Ishikawa (cell line): ENCODE data around the gene RHOU.

Source experiments
- CEBPB ChIP-seq: IDR thresholded peaks from 2 replicates; pipeline ENCODE4 v1.6.1; 2012
- EGR1 ChIP-seq: IDR thresholded peaks from 2 replicates; pipeline ENCODE4 v1.6.1; 2012
- EP300 ChIP-seq: IDR thresholded peaks from 2 replicates; pipeline ENCODE4 v1.6.1; 2012; ENCODE audit warnings: borderline replicate concordance
- FOXM1 ChIP-seq: IDR thresholded peaks from 2 replicates; pipeline ENCODE4 v1.6.1; 2012; ENCODE audit warnings: low read depth, borderline replicate concordance
- MAX ChIP-seq: IDR thresholded peaks from 2 replicates; pipeline ENCODE4 v1.6.1; 2012
- NFIC ChIP-seq: IDR thresholded peaks from 2 replicates; pipeline ENCODE4 v1.6.1; 2012
- RAD21 ChIP-seq: IDR thresholded peaks from 2 replicates; pipeline ENCODE4 v1.6.1; 2012; ENCODE audit warnings: low read depth
- REST ChIP-seq: IDR thresholded peaks from 2 replicates; pipeline ENCODE4 v1.6.1; 2012; ENCODE audit warnings: low read depth, mild to moderate bottlenecking
- TAF1 ChIP-seq: IDR thresholded peaks from 2 replicates; pipeline ENCODE4 v1.6.1; 2012; ENCODE audit warnings: low read depth, mild to moderate bottlenecking
- TCF12 ChIP-seq: IDR thresholded peaks from 2 replicates; pipeline ENCODE4 v1.6.1; 2012; ENCODE audit warnings: low read depth
- TEAD4 ChIP-seq: IDR thresholded peaks from 2 replicates; pipeline ENCODE4 v1.6.1; 2012
- YY1 ChIP-seq: IDR thresholded peaks from 2 replicates; pipeline ENCODE4 v1.6.1; 2012; ENCODE audit warnings: low read depth
- ZBTB7A ChIP-seq: IDR thresholded peaks from 2 replicates; pipeline ENCODE4 v1.6.1; 2012; ENCODE audit warnings: low read depth

GRCh38 chr1:228698017-228698329 lies 37.3 kb upstream of the RHOU start:
- TF ChIP-seq CEBPB (no peak), TAF1 (no peak), FOXM1 (no peak), YY1 (no peak), MAX (no peak), EGR1 (no peak), ZBTB7A (no peak), EP300 (no peak), REST (no peak), TEAD4 (no peak), RAD21 (no peak), NFIC (no peak), TCF12 (no peak)
